GM18861 (cell line): ENCODE results near the gene CD96.

ENCODE experiments used
- ATAC-seq: cut with Tn5 transposase; IDR thresholded peaks from one replicate; pipeline ENCODE4 v1.9.1; 2021; ENCODE audit not compliant: unreplicated experiment

CD96 gene

GRCh38 chr3:111592936-111593335 is 50.9 kb downstream of the CD96 start:
- peak; percentile 26 for ATAC-seq

GRCh38 chr3:111593666-111594065 is 51.7 kb downstream of the CD96 start:
- ATAC-seq: no peak

GRCh38 chr3:111594205-111594604 is 52.2 kb downstream of the CD96 start:
- ATAC-seq: peak; percentile 59

- ATAC-seq: no peak
Observed at GRCh38 chr3:111594781-111595180, 52.8 kb downstream of the CD96 start.

GRCh38 chr3:111595232-111595631 is 53.2 kb downstream of the CD96 start, which contains the start of gene ZBED2:
Gene ZBED2, minus strand, starts transcription at chr3:111595346. Its CDS starts 1,145 bp downstream, at chr3:111594201.
- no peak for ATAC-seq

- no peak for ATAC-seq
Observed at GRCh38 chr3:111596328-111596727, 54.3 kb downstream of the CD96 start.

- no peak for ATAC-seq
Observed at GRCh38 chr3:111598139-111598538, 56.1 kb downstream of the CD96 start.

GRCh38 chr3:111598552-111598951 is 56.6 kb downstream of the CD96 start:
- no peak for ATAC-seq

GRCh38 chr3:111601810-111602209 is 59.8 kb downstream of the CD96 start:
- ATAC-seq: no peak

GRCh38 chr3:111603679-111604078 is 61.7 kb downstream of the CD96 start:
- peak; percentile 37 for ATAC-seq

- no peak for ATAC-seq
Observed at GRCh38 chr3:111604119-111604518, 62.1 kb downstream of the CD96 start.

- ATAC-seq: no peak
Observed at GRCh38 chr3:111605018-111605417, 63.0 kb downstream of the CD96 start.

GRCh38 chr3:111605493-111605892 is 63.5 kb downstream of the CD96 start:
- no peak for ATAC-seq

- ATAC-seq: no peak
Observed at GRCh38 chr3:111607240-111607920, 65.4 kb downstream of the CD96 start.

GRCh38 chr3:111608383-111608782 is 66.4 kb downstream of the CD96 start:
- ATAC-seq: no peak

GRCh38 chr3:111609700-111610099 is 67.7 kb downstream of the CD96 start:
- ATAC-seq: no peak

GRCh38 chr3:111610189-111610588 is 68.2 kb downstream of the CD96 start:
- ATAC-seq: peak; percentile 91

- ATAC-seq: peak; percentile 7
Observed at GRCh38 chr3:111610612-111611054, 68.6 kb downstream of the CD96 start.

GRCh38 chr3:111613294-111613693 is 71.3 kb downstream of the CD96 start:
- no peak for ATAC-seq

- no peak for ATAC-seq
Observed at GRCh38 chr3:111615880-111616279, 73.9 kb downstream of the CD96 start.

- ATAC-seq: peak; percentile 90
Observed at GRCh38 chr3:111616417-111617105, 74.6 kb downstream of the CD96 start.

- ATAC-seq: no peak
Observed at GRCh38 chr3:111617406-111617805, 75.4 kb downstream of the CD96 start.
